Stomach (tissue), 4 donors: ENCODE data around the gene IGBP1.

Experiments
- EP300 ChIP-seq: sonication (generic); formaldehyde crosslinking; IDR thresholded peaks from one replicate; pipeline ENCODE4 v1.6.1; 2017; ENCODE audit warnings: antibody characterized with exemption
- POLR2A ChIP-seq, 4 donors: fragments of 450-650 bp; IDR thresholded peaks; one replicate each; pipeline ENCODE4 v1.6.1; 2016; ENCODE audit warnings: antibody characterized with exemption in 4 of 4, control low read depth in 2 of 4, mild to moderate bottlenecking in 1 of 4, moderate library complexity in 1 of 4
- POLR2AphosphoS5 ChIP-seq, 3 donors: sonication (generic); formaldehyde crosslinking; IDR thresholded peaks; one replicate each; pipeline ENCODE4 v1.6.1; 2016; ENCODE audit warnings: antibody characterized with exemption in 3 of 3
- TF ChIP-seq, protein P1 (sequence below), 7 experiments: fragments of 450-650 bp in 4 of 7; fragments of 200-600 bp in 3 of 7; sonication (generic) in 3 of 7; IDR thresholded peaks; one replicate each; pipeline ENCODE4 v1.5.1; 2016 to 2019; ENCODE audit warnings: antibody characterized with exemption in 7 of 7, control low read depth in 2 of 7, mild to moderate bottlenecking in 1 of 7

DNA sequence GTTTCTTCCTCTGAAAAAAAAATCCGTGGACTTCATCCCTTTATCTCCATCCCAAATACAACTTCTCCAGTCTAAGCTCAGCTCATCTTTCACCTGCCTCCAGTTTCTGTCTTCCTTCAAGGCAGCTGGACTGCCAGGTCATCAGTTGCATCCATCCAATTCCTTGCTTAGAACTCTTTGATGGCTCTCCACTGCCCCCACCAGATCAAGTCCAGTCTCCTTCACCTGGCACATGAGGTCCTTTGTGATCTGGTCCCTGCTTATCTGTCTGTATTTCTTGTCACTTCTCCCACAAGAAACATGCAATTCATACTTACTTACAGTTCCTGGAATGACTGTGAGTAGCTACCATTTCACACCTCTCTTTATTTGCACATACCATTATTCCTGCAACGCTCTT is 37.2 kb upstream of the IGBP1 start:
- TF ChIP-seq, protein P1, sequence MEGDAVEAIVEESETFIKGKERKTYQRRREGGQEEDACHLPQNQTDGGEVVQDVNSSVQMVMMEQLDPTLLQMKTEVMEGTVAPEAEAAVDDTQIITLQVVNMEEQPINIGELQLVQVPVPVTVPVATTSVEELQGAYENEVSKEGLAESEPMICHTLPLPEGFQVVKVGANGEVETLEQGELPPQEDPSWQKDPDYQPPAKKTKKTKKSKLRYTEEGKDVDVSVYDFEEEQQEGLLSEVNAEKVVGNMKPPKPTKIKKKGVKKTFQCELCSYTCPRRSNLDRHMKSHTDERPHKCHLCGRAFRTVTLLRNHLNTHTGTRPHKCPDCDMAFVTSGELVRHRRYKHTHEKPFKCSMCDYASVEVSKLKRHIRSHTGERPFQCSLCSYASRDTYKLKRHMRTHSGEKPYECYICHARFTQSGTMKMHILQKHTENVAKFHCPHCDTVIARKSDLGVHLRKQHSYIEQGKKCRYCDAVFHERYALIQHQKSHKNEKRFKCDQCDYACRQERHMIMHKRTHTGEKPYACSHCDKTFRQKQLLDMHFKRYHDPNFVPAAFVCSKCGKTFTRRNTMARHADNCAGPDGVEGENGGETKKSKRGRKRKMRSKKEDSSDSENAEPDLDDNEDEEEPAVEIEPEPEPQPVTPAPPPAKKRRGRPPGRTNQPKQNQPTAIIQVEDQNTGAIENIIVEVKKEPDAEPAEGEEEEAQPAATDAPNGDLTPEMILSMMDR (IDR thresholded peaks at IDR 0.05) = no peak
- TF ChIP-seq EP300 = no peak
- TF ChIP-seq POLR2AphosphoS5 (IDR thresholded peaks at IDR 0.05) = no peak
- TF ChIP-seq POLR2A (IDR thresholded peaks at IDR 0.05) = no peak
